Measurements from ENCODE around the gene ABLIM2. TPM values are rescaled to one million over a fixed set of nuclear protein-coding genes. Genes with fewer than 3 reads are reported as not detected.

The ABLIM2 gene
- under 1 TPM; 0.34 to 0.60 TPM for total RNA-seq

GRCh38 chr4:8158710-8159536, at the start of gene ABLIM2:
Gene ABLIM2 (minus strand): TSS chr4:8158813. CDS start chr4:8158689, 124 bp downstream.
- Mint-ChIP-seq H3K9me3 (no peaks in the 10 kb centered on the region), H3K27ac (peak within 1 kb of the TSS; percentile 43), H3K4me3 (peak within 1 kb of the TSS; percentile 96 to 98), H3K36me3 (ENCODE audit: insufficient read depth in 2 of 2) (no peaks in the 10 kb centered on the region), H3K27me3 (ENCODE audit: low read depth) (peaks cover 7% of the 10 kb centered on the region), H3K4me1 (ENCODE audit: low read depth) (peaks cover 4% of the 10 kb centered on the region)
- DNase-seq (peak; percentile 98 to 99), ATAC-seq (replicated peaks in 1 of 2) (peak; percentile 98 to 99)

- Mint-ChIP-seq H3K27me3 (ENCODE audit: low read depth) (no peaks in the 10 kb centered on the region), H3K27ac (no peak overlapping the region), H3K36me3 (ENCODE audit: insufficient read depth in 2 of 2) (no peaks in the 10 kb centered on the region), H3K4me3 (no peak overlapping the region), H3K4me1 (ENCODE audit: low read depth) (no peaks in the 10 kb centered on the region), H3K9me3 (no peaks in the 10 kb centered on the region)
- DNase-seq (no peak), ATAC-seq (replicated peaks in 1 of 2) (no peak)
Observed at GRCh38 chr4:8207314-8207713, 48.7 kb upstream of the ABLIM2 start.

- Mint-ChIP-seq H3K27me3 (ENCODE audit: low read depth) (no peaks in the 10 kb centered on the region), H3K9me3 (no peaks in the 10 kb centered on the region), H3K4me3 (no peak overlapping the region), H3K36me3 (ENCODE audit: insufficient read depth in 2 of 2) (peaks cover 0 to 2% of the 10 kb centered on the region in 2 donors), H3K27ac (no peak overlapping the region), H3K4me1 (ENCODE audit: low read depth) (peaks cover 11% of the 10 kb centered on the region)
- DNase-seq (no peak), ATAC-seq (replicated peaks in 1 of 2) (no peak)
Observed at GRCh38 chr4:8205749-8206611, 47.4 kb upstream of the ABLIM2 start.

GRCh38 chr4:8205241-8205707, 46.7 kb upstream of the ABLIM2 start:
- ATAC-seq (replicated peaks in 1 of 2): no peak
- peaks cover 0 to 2% of the 10 kb centered on the region in 2 donors for H3K36me3 Mint-ChIP-seq (ENCODE audit: insufficient read depth in 2 of 2)
- DNase-seq: no peak
- no peak overlapping the region for H3K4me3 Mint-ChIP-seq
- no peak overlapping the region for H3K27ac Mint-ChIP-seq
- H3K4me1 Mint-ChIP-seq (ENCODE audit: low read depth): peaks cover 18% of the 10 kb centered on the region
- H3K27me3 Mint-ChIP-seq (ENCODE audit: low read depth): no peaks in the 10 kb centered on the region
- H3K9me3 Mint-ChIP-seq: no peaks in the 10 kb centered on the region

GRCh38 chr4:8204576-8205227, 46.1 kb upstream of the ABLIM2 start:
- Mint-ChIP-seq H3K27ac (no peak overlapping the region), H3K4me3 (no peak overlapping the region), H3K4me1 (ENCODE audit: low read depth) (peaks cover 23% of the 10 kb centered on the region), H3K36me3 (ENCODE audit: insufficient read depth in 2 of 2) (peaks cover 0 to 2% of the 10 kb centered on the region in 2 donors), H3K9me3 (no peaks in the 10 kb centered on the region), H3K27me3 (ENCODE audit: low read depth) (no peaks in the 10 kb centered on the region)
- DNase-seq: no peak
- no peak for ATAC-seq (replicated peaks in 1 of 2)

GRCh38 chr4:8203817-8204216, 45.2 kb upstream of the ABLIM2 start:
- no peak overlapping the region for H3K4me3 Mint-ChIP-seq
- ATAC-seq (replicated peaks in 1 of 2) (no peak), DNase-seq (no peak)
- H3K27ac Mint-ChIP-seq: no peak overlapping the region
- H3K4me1 Mint-ChIP-seq (ENCODE audit: low read depth): peaks cover 29% of the 10 kb centered on the region
- H3K27me3 Mint-ChIP-seq (ENCODE audit: low read depth): no peaks in the 10 kb centered on the region
- no peaks in the 10 kb centered on the region for H3K9me3 Mint-ChIP-seq
- peaks cover 0 to 2% of the 10 kb centered on the region in 2 donors for H3K36me3 Mint-ChIP-seq (ENCODE audit: insufficient read depth in 2 of 2)

GRCh38 chr4:8203052-8203401, 44.4 kb upstream of the ABLIM2 start:
- H3K27ac Mint-ChIP-seq: no peak overlapping the region
- no peak for ATAC-seq (replicated peaks in 1 of 2)
- no peaks in the 10 kb centered on the region for H3K27me3 Mint-ChIP-seq (ENCODE audit: low read depth)
- H3K4me1 Mint-ChIP-seq (ENCODE audit: low read depth): peaks cover 37% of the 10 kb centered on the region
- no peak overlapping the region for H3K4me3 Mint-ChIP-seq
- H3K36me3 Mint-ChIP-seq (ENCODE audit: insufficient read depth in 2 of 2): peaks cover 0 to 2% of the 10 kb centered on the region in 2 donors
- no peak for DNase-seq
- H3K9me3 Mint-ChIP-seq: no peaks in the 10 kb centered on the region

- peaks cover 37% of the 10 kb centered on the region for H3K4me1 Mint-ChIP-seq (ENCODE audit: low read depth)
- DNase-seq (no peak), ATAC-seq (replicated peaks in 1 of 2) (no peak)
- no peak overlapping the region for H3K27ac Mint-ChIP-seq
- H3K9me3 Mint-ChIP-seq: no peaks in the 10 kb centered on the region
- H3K27me3 Mint-ChIP-seq (ENCODE audit: low read depth): no peaks in the 10 kb centered on the region
- peak overlapping the region in 1 of 2 donors; percentile 22 for H3K4me3 Mint-ChIP-seq
- H3K36me3 Mint-ChIP-seq (ENCODE audit: insufficient read depth in 2 of 2): peaks cover 0 to 2% of the 10 kb centered on the region in 2 donors
Observed at GRCh38 chr4:8202108-8203051, 43.8 kb upstream of the ABLIM2 start.

GRCh38 chr4:8201321-8201781, 42.7 kb upstream of the ABLIM2 start:
- Mint-ChIP-seq H3K27ac (peak overlapping the region; percentile 90), H3K4me3 (peak overlapping the region; percentile 88 to 93), H3K9me3 (no peaks in the 10 kb centered on the region), H3K27me3 (ENCODE audit: low read depth) (no peaks in the 10 kb centered on the region), H3K4me1 (ENCODE audit: low read depth) (peaks cover 37% of the 10 kb centered on the region), H3K36me3 (ENCODE audit: insufficient read depth in 2 of 2) (peaks cover 0 to 2% of the 10 kb centered on the region in 2 donors)
- ATAC-seq (replicated peaks in 1 of 2) (peak; percentile 42 to 48), DNase-seq (peak; percentile 39 to 41)

- DNase-seq (peak; percentile 21 to 47), ATAC-seq (replicated peaks in 1 of 2) (peak; percentile 24 to 37)
- Mint-ChIP-seq H3K36me3 (ENCODE audit: insufficient read depth in 2 of 2) (peaks cover 0 to 2% of the 10 kb centered on the region in 2 donors), H3K27ac (peak overlapping the region; percentile 90), H3K4me3 (peak overlapping the region; percentile 88 to 93), H3K27me3 (ENCODE audit: low read depth) (no peaks in the 10 kb centered on the region), H3K9me3 (no peaks in the 10 kb centered on the region), H3K4me1 (ENCODE audit: low read depth) (peaks cover 37% of the 10 kb centered on the region)
Observed at GRCh38 chr4:8200302-8200975, 41.8 kb upstream of the ABLIM2 start.

GRCh38 chr4:8199594-8200301, 41.1 kb upstream of the ABLIM2 start:
- H3K4me3 Mint-ChIP-seq: peak overlapping the region; percentile 88 to 93
- peak; percentile 12 to 32 for ATAC-seq (replicated peaks in 1 of 2)
- H3K4me1 Mint-ChIP-seq (ENCODE audit: low read depth): peaks cover 37% of the 10 kb centered on the region
- DNase-seq: peak in 1 of 2 donors; percentile 36
- H3K9me3 Mint-ChIP-seq: no peaks in the 10 kb centered on the region
- H3K27me3 Mint-ChIP-seq (ENCODE audit: low read depth): no peaks in the 10 kb centered on the region
- H3K27ac Mint-ChIP-seq: peak overlapping the region; percentile 83
- H3K36me3 Mint-ChIP-seq (ENCODE audit: insufficient read depth in 2 of 2): peaks cover 0 to 2% of the 10 kb centered on the region in 2 donors

Data from activated T-cell treated with anti-CD3 and anti-CD28 coated beads, Interleukin-2, amount 50 U/mL, for 72 hours (primary cell).